H1 (cell line): ENCODE results near the gene PLBD1. TPM values are rescaled to one million over a fixed set of nuclear protein-coding genes. Genes with fewer than 3 reads are reported as not detected.

Source experiments
- CTCF ChIA-PET: fragments of 300-600 bp; sonication (Branson Sonifier 250); formaldehyde crosslinking; loops from one replicate; lab custom pipeline; 2021; ENCODE audit not compliant: partially characterized antibody; lab: Charles Lee
- POLR2A ChIA-PET: fragments of 300-600 bp; sonication (Branson Sonifier 250); formaldehyde crosslinking; loops from one replicate; lab custom pipeline; 2021; ENCODE audit warnings: inconsistent platforms; ENCODE audit not compliant: partially characterized antibody; lab: Charles Lee
- DNase-seq, 2 experiments: peaks; one replicate each; pipeline versions ENCODE4 v3.0.0 to v3.0.0-alpha.2; 2010 to 2022; ENCODE audit warnings: low spot score in 2 of 2, low read depth in 1 of 2, mixed read lengths in 1 of 2
- FAIRE-seq: peaks from 2 replicates; lab custom pipeline; 2011; peaks lifted over from hg19 to GRCh38; lab: Jason Lieb, UNC
- H2AFZ ChIP-seq: 2 replicates; pipeline ENCODE4 v1.8.1; 2012; ENCODE audit warnings: low read length, inconsistent platforms
- H2AK5ac ChIP-seq: 2 replicates; pipeline ENCODE4 v1.6.1; 2013; ENCODE audit warnings: low read depth, low read length
- H2BK120ac ChIP-seq: replicated peaks from 2 replicates; pipeline ENCODE3; 2013; ENCODE audit warnings: low read depth, low read length, inconsistent platforms
- H2BK12ac ChIP-seq: 2 replicates; pipeline ENCODE4 v1.6.1; 2013; ENCODE audit warnings: low read depth, low read length
- H2BK15ac ChIP-seq: 2 replicates; pipeline ENCODE4 v1.6.1; 2013; ENCODE audit warnings: low read length
- H2BK20ac ChIP-seq: 2 replicates; pipeline ENCODE4 v1.6.1; 2013; ENCODE audit warnings: low read length
- H2BK5ac ChIP-seq: 2 replicates; pipeline ENCODE4 v1.6.1; 2013; ENCODE audit warnings: low read depth, low read length
- H3K14ac ChIP-seq: 2 replicates; pipeline ENCODE4 v1.6.1; 2013; ENCODE audit warnings: inconsistent platforms; ENCODE audit not compliant: insufficient read length
- H3K18ac ChIP-seq: 2 replicates; pipeline ENCODE4 v1.6.1; 2013; ENCODE audit warnings: low read length; ENCODE audit errors: extremely low read depth
- H3K23ac ChIP-seq: 2 replicates; pipeline ENCODE4 v1.6.1; 2013; ENCODE audit warnings: inconsistent platforms; ENCODE audit not compliant: insufficient read length
- H3K23me2 ChIP-seq: 2 replicates; pipeline ENCODE4 v1.6.1; 2013; ENCODE audit warnings: low read depth, low read length
- H3K27ac ChIP-seq: 2 replicates; pipeline ENCODE4 v1.6.1; 2011; ENCODE audit warnings: low read depth, low read length, inconsistent platforms
- H3K27me3 ChIP-seq, 4 experiments: replicated peaks in 1 of 4; 1 replicate in 1 of 4; 2 replicates in 3 of 4; pipeline versions ENCODE4 v1.6.1 to v1.8.1; 2011 to 2013; ENCODE audit warnings: low read length in 3 of 4, mild to moderate bottlenecking in 3 of 4, inconsistent platforms in 2 of 4, mixed read lengths in 2 of 4, moderate library complexity in 1 of 4; ENCODE audit not compliant: control insufficient read depth in 3 of 4, insufficient read depth in 3 of 4; ENCODE audit errors: extremely low read depth in 1 of 4
- H3K36me3 ChIP-seq, 4 experiments: 2 replicates each; pipeline versions ENCODE4 v1.6.1 to v1.8.1; 2011 to 2013; ENCODE audit warnings: mild to moderate bottlenecking in 4 of 4, low read length in 3 of 4, moderate library complexity in 2 of 4, control low read depth in 1 of 4, inconsistent platforms in 1 of 4; ENCODE audit not compliant: insufficient read depth in 4 of 4, control insufficient read depth in 2 of 4
- H3K4ac ChIP-seq: replicated peaks from 2 replicates; pipeline ENCODE3; 2013; ENCODE audit warnings: low read length, low read depth, mixed read lengths, inconsistent platforms; ENCODE audit not compliant: insufficient read length
- H3K4me1 ChIP-seq, 4 experiments: replicated peaks in 1 of 4; 1 replicate in 1 of 4; 2 replicates in 3 of 4; pipeline versions ENCODE4 v1.6.1 to v1.8.1; 2011 to 2013; ENCODE audit warnings: low read length in 3 of 4, inconsistent platforms in 2 of 4, mixed read lengths in 1 of 4; ENCODE audit not compliant: insufficient read depth in 4 of 4, control insufficient read depth in 3 of 4
- H3K4me2 ChIP-seq, 2 experiments: 2 replicates each; pipeline versions ENCODE4 v1.6.1 to v1.8.1; 2011 to 2013; ENCODE audit warnings: low read depth in 2 of 2, low read length in 2 of 2, control low read depth in 1 of 2, inconsistent platforms in 1 of 2, mild to moderate bottlenecking in 1 of 2; ENCODE audit not compliant: insufficient read depth in 1 of 2
- H3K4me3 ChIP-seq, 4 experiments: fragments of 200-600, 300-600 bp in 1 of 4; sonication (generic), shearing (Covaris generic), sonication (Bioruptor Twin) in 1 of 4; 2 replicates each; pipeline versions ENCODE4 v1.5.1 to v1.8.1; 2011 to 2016; ENCODE audit warnings: low read length in 4 of 4, low read depth in 3 of 4, control low read depth in 2 of 4, inconsistent platforms in 2 of 4, mild to moderate bottlenecking in 2 of 4, mixed read lengths in 1 of 4, moderate library complexity in 1 of 4; ENCODE audit not compliant: insufficient read depth in 2 of 4; ENCODE audit errors: extremely low read depth in 1 of 4
- H3K56ac ChIP-seq: replicated peaks from 2 replicates; pipeline ENCODE3; 2013; ENCODE audit warnings: low read depth, mild to moderate bottlenecking, mixed read lengths, low read length, inconsistent platforms; ENCODE audit not compliant: insufficient read length
- H3K79me1 ChIP-seq: 2 replicates; pipeline ENCODE4 v1.6.1; 2013; ENCODE audit warnings: low read depth, low read length, control low read depth
- H3K79me2 ChIP-seq, 2 experiments: 2 replicates each; pipeline versions ENCODE4 v1.6.1 to v1.8.1; 2012 to 2013; ENCODE audit warnings: low read length in 2 of 2, mild to moderate bottlenecking in 2 of 2, inconsistent platforms in 1 of 2; ENCODE audit not compliant: insufficient read depth in 2 of 2, control insufficient read depth in 1 of 2
- H3K9ac ChIP-seq, 4 experiments: replicated peaks in 1 of 4; 1 replicate in 1 of 4; 2 replicates in 3 of 4; pipeline versions ENCODE4 v1.6.1 to v1.8.1; 2011 to 2013; ENCODE audit warnings: low read depth in 3 of 4, low read length in 3 of 4, control low read depth in 2 of 4, mild to moderate bottlenecking in 2 of 4, moderate library complexity in 2 of 4, inconsistent platforms in 1 of 4; ENCODE audit errors: extremely low read depth in 1 of 4
- H3K9me3 ChIP-seq, 2 experiments: 2 replicates each; pipeline versions ENCODE4 v1.6.1 to v1.8.1; 2012 to 2013; ENCODE audit warnings: mild to moderate bottlenecking in 2 of 2, moderate library complexity in 2 of 2, control low read depth in 1 of 2, inconsistent platforms in 1 of 2, low read depth in 1 of 2, low read length in 1 of 2, mixed read lengths in 1 of 2; ENCODE audit not compliant: insufficient read depth in 2 of 2
- H4K20me1 ChIP-seq, 2 experiments: replicated peaks in 1 of 2; 2 replicates each; pipeline versions ENCODE3 to v1.8.1; 2011 to 2013; ENCODE audit warnings: inconsistent platforms in 2 of 2, low read length in 2 of 2, mild to moderate bottlenecking in 1 of 2; ENCODE audit not compliant: insufficient read depth in 2 of 2, control insufficient read depth in 1 of 2
- H4K5ac ChIP-seq: 2 replicates; pipeline ENCODE4 v1.6.1; 2013; ENCODE audit warnings: low read length, low read depth, mixed read lengths, inconsistent platforms; ENCODE audit not compliant: insufficient read length
- H4K8ac ChIP-seq: 2 replicates; pipeline ENCODE4 v1.8.0; 2013; ENCODE audit warnings: mild to moderate bottlenecking, moderate library complexity, low read length, inconsistent platforms; ENCODE audit not compliant: insufficient read depth; ENCODE audit errors: extremely low read depth
- H4K91ac ChIP-seq: replicated peaks from 2 replicates; pipeline ENCODE3; 2013; ENCODE audit warnings: low read length, mixed read lengths, inconsistent platforms; ENCODE audit not compliant: insufficient read length
- BCL11A ChIP-seq, 2 experiments: IDR thresholded peaks; one replicate each; pipeline ENCODE4 v1.6.1; 2011; ENCODE audit warnings: low read depth in 2 of 2, low read length in 2 of 2, mild to moderate bottlenecking in 2 of 2
- EP300 ChIP-seq, 2 experiments: IDR thresholded peaks; 1 replicate in 1 of 2; 2 replicates in 1 of 2; pipeline ENCODE4 v1.6.1; 2011 to 2012; ENCODE audit warnings: low read depth in 2 of 2, low read length in 2 of 2, mild to moderate bottlenecking in 2 of 2, borderline replicate concordance in 1 of 2, inconsistent platforms in 1 of 2, moderate library complexity in 1 of 2
- GABPA ChIP-seq: IDR thresholded peaks from 2 replicates; pipeline ENCODE4 v1.6.1; 2011; ENCODE audit warnings: mild to moderate bottlenecking, low read length, moderate library complexity, borderline replicate concordance; ENCODE audit not compliant: insufficient read depth
- MAX ChIP-seq: IDR thresholded peaks from 2 replicates; pipeline ENCODE4 v1.6.1; 2012; ENCODE audit warnings: inconsistent platforms
- RAD21 ChIP-seq, 2 experiments: IDR thresholded peaks in 1 of 2; conservative IDR thresholded peaks in 1 of 2; 2 replicates each; pipeline ENCODE4 v1.6.1; 2011; ENCODE audit warnings: low read depth in 2 of 2, low read length in 2 of 2, improper control_type of control experiment in 1 of 2, inconsistent platforms in 1 of 2, mild to moderate bottlenecking in 1 of 2, moderate library complexity in 1 of 2
- SP1 ChIP-seq: IDR thresholded peaks from 2 replicates; pipeline ENCODE4 v1.6.1; 2011; ENCODE audit warnings: low read depth, low read length
- ZNF274 ChIP-seq: IDR thresholded peaks from 2 replicates; pipeline ENCODE4 v1.7.0; 2012; ENCODE audit warnings: low read length, borderline replicate concordance; ENCODE audit errors: extremely low read depth
- WGBS, 2 experiments: shearing (Covaris generic) in 1 of 2; methylation state at CpG; one replicate each; pipeline versions ENCODE4 v1.1.6 to v1.1.7; 2013 to 2015; ENCODE audit warnings: low lambda C conversion rate in 2 of 2, mixed read lengths in 2 of 2, inconsistent platforms in 1 of 2, low coverage in 1 of 2, missing lambda C conversion rate in 1 of 2; ENCODE audit not compliant: insufficient replicate concordance in 2 of 2, insufficient coverage in 1 of 2, insufficient read length in 1 of 2; ENCODE audit errors: extremely low coverage in 1 of 2, missing lambda C conversion rate in 1 of 2; 5-methylcytosine and 5-hydroxymethylcytosine counted together
- polyA plus RNA-seq, 7 experiments: library from polyadenylated mRNA; depleted of rRNA in 3 of 7; stranded (reverse) in 5 of 7; unstranded in 2 of 7; fragments of >200 nt in 5 of 7; fragments of 200-250 nt in 2 of 7; gene quantifications; 1 replicate in 5 of 7; 2 replicates in 1 of 7; 4 replicates in 1 of 7; pipeline versions ENCODE4 v1.2.1 to v1.2.3, GENCODE V29; 2011 to 2013; ENCODE audit warnings: missing spikeins in 2 of 7, mixed read lengths in 2 of 7
- total RNA-seq: library from RNA; stranded (reverse); fragmentation: NEBNext Ultra II Directional; extraction: Animal tissue kit (Norgen Biotek cat#: 25700); gene quantifications from 2 replicates; pipeline ENCODE4 v1.2.1, GENCODE V29; 2021

The PLBD1 gene
- total and polyA plus RNA-seq, 2 of the 8 experiments (the other 6 are each of a cell fraction or from before 2014, with no cell fraction given) = 6.3 to 12.3 TPM

- H3K36me3 ChIP-seq = no peaks in the 10 kb centered on the region
- H2BK5ac ChIP-seq = no peak overlapping the region
- no peaks in the 10 kb centered on the region for H3K79me1 ChIP-seq
- H4K91ac ChIP-seq = no peak overlapping the region
- H3K4me2 ChIP-seq = no peak overlapping the region
- no peak overlapping the region for H4K8ac ChIP-seq
- H3K56ac ChIP-seq = no peak overlapping the region
- H2BK120ac ChIP-seq = no peak overlapping the region
- H3K23me2 ChIP-seq = no peaks in the 10 kb centered on the region
- H2BK15ac ChIP-seq = no peak overlapping the region
- H4K20me1 ChIP-seq = no peaks in the 10 kb centered on the region
- H3K27me3 ChIP-seq = no peaks in the 10 kb centered on the region
- FAIRE-seq (no peak), DNase-seq (no peak)
- no peak overlapping the region for H3K27ac ChIP-seq
- no peak overlapping the region for H3K4me3 ChIP-seq
- H2BK20ac ChIP-seq = no peak overlapping the region
- WGBS, 2 experiments = 82% methylated on average over 8 of the region's 8 CpGs; no CpG with 5 or more reads in 1 of the 2 experiments
- no peak overlapping the region for H2AFZ ChIP-seq
- no peak overlapping the region for H3K9ac ChIP-seq
- H3K18ac ChIP-seq = no peak overlapping the region
- no peak overlapping the region for H2BK12ac ChIP-seq
- ChIA-PET CTCF (interaction anchor here (4.5 kb wide), 1 partner anchor 13 kb away, joined by 24 read pairs; no protein-coding TSS in a partner anchor), POLR2A (no interaction called here)
- no peaks in the 10 kb centered on the region for H3K79me2 ChIP-seq
- H3K14ac ChIP-seq = no peak overlapping the region
- no peak overlapping the region for H4K5ac ChIP-seq
- peaks cover 0 to 2% (median 0%) of the 10 kb centered on the region in 4 experiments; a peak in 3 of 7 replicates for H3K4me1 ChIP-seq
- no peak overlapping the region for H2AK5ac ChIP-seq
- no peak overlapping the region for H3K23ac ChIP-seq
- H3K4ac ChIP-seq = no peak overlapping the region
- no peaks in the 10 kb centered on the region for H3K9me3 ChIP-seq
- TF ChIP-seq RAD21 (IDR thresholded peaks at IDR 0.05 in 1 of 2, conservative IDR thresholded peaks at IDR 0.05 in 1 of 2; ENCODE audit: low read depth in 2 of 2, low read length in 2 of 2) = no peak
- TF ChIP-seq BCL11A (IDR thresholded peaks at IDR 0.05; ENCODE audit: low read depth in 2 of 2, low read length in 2 of 2) = no peak
- TF ChIP-seq ZNF274 = no peak
- TF ChIP-seq MAX = no peak
- no peak for TF ChIP-seq SP1
- no peak for TF ChIP-seq GABPA
- no peak for TF ChIP-seq EP300 (IDR thresholded peaks at IDR 0.05; ENCODE audit: borderline replicate concordance in 1 of 2, low read depth in 2 of 2, low read length in 2 of 2)
Measured at GRCh38 chr12:14557966-14558365, 9.7 kb downstream of the PLBD1 start.
